Measurements from ENCODE around the gene CFAP74.

CFAP74 gene

GRCh38 chr1:1971688-1972087, 31.9 kb downstream of the CFAP74 start:
- DNase-seq (ENCODE audit: low read depth in 2 of 2), result no peak

DNA sequence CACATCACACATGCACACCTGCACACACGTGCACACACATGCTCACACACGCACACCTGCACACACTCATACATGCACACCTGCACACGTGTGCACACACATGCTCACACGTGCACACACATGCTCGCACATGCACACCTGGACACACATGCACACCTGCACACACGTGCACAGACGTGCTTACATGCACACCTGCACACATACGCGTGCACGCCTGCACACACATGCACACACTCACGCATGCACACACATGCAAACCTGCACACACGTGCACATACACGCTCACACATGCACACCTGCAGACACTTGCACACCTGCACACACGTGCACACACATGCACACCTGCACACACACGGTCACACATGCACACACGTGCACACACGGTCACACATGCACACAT, 32.6 kb downstream of the CFAP74 start:
- DNase-seq (ENCODE audit: low read depth in 2 of 2), result no peak

- DNase-seq (ENCODE audit: low read depth in 2 of 2), result no peak
Observed at GRCh38 chr1:1969953-1970716, 33.5 kb downstream of the CFAP74 start.

- no peak for DNase-seq (ENCODE audit: low read depth in 2 of 2)
Observed at GRCh38 chr1:1969505-1969900, 34.1 kb downstream of the CFAP74 start.

DNA sequence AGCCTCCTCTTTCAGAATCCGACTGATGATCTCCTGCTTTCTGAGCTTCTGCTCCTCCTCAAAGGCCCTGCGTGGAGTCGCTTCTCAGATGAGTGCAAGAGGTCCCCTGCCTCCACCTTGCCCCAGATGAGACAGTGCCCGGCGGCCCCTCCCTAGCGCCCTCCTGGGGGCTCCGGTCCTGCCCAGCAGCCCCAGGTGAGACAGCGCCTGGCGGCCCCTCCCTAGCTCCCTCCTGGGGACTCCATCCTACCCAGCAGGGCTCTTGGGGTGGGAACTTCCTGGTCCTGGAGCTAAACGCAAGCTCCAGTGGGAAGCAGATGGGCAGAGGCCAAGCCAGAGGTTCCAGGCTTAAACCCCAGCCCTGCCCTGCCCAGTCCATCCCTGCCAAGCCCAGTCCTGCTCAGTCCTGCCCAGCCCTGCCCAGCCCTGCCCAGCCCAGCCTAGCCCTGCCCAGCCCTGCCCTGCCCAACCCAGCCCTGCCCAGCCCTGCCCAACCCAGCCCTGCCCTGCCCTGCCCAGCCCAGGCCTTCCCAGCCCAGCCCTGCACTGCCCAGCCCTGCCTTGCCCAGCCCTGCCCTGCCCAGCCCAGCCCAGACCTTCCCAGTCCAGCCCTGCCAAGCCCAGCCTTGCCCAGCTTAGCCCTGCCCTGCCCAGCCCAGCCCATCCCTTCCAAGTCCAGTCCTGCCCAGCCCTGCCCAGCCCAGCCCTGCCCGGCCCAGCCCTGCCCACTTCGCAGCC, 34.6 kb downstream of the CFAP74 start:
- no peak for DNase-seq (ENCODE audit: low read depth in 2 of 2)

- DNase-seq (ENCODE audit: low read depth in 2 of 2), result no peak
Observed at GRCh38 chr1:1967879-1968278, 35.7 kb downstream of the CFAP74 start.

- no peak for DNase-seq (ENCODE audit: low read depth in 2 of 2)
Observed at GRCh38 chr1:1967151-1967550, 36.4 kb downstream of the CFAP74 start.

- no peak for DNase-seq (ENCODE audit: low read depth in 2 of 2)
Observed at GRCh38 chr1:1966071-1966740, 37.4 kb downstream of the CFAP74 start.

DNA sequence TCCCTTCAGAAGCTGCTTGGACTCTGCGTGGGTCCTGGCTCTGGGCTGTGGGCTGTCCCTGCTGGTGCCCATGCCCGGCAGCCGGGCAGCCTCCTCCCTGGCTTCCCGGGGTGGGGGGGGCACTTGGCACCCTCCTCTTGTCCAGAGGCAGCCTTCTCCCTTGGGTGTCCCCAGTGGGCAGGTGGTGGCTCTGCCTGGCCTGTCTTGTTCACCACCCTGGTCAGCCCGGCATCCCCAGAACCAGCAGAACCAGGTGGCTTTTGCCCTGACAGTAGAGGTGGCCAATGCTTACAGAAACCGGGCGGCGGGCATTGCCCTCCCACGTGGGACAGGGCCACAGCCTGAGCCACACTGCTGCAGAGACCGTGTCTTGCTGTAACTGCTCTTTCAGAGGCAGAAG, 38.0 kb downstream of the CFAP74 start:
- no peak for DNase-seq (ENCODE audit: low read depth in 2 of 2)

- DNase-seq (ENCODE audit: low read depth in 2 of 2), result no peak
Observed at GRCh38 chr1:1964811-1965210, 38.8 kb downstream of the CFAP74 start.

- DNase-seq (ENCODE audit: low read depth in 2 of 2), result no peak
Observed at GRCh38 chr1:1963570-1963969, 40.0 kb downstream of the CFAP74 start.

GRCh38 chr1:1962752-1963151, 40.8 kb downstream of the CFAP74 start:
- no peak for DNase-seq (ENCODE audit: low read depth in 2 of 2)

DNA sequence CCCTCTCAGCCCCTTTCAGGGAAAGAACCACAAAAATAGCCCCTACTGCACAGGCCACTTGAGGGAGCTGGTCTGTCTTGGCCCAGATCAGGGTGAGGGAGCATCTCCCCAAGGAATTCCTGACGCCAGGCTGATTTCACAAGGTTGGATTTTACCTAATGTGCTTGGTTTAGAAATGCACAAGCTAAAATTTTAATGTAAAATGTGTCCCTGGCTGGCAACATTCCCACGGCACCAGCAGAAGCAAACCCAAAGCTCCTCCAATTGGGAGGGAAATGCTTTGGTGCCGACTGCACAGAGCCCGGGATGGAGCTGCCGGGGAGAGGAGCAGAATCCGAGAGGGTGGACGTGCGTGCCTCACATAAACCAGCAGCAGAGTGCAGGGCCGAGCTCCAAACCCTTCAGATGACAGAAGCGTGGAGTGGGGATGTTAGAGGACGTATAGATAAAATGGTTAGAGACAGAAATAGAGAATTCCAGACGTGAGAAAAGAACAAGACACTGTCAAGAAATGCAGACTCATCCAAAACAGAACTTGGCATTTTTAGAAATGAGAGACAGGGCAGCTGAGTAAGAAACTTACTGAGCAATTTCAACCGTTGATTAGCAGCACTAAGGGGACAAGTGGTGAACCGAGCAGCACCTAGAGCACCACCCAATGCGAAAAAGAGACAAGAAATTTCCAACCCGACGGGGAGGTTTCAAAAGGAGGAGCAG, 42.9 kb downstream of the CFAP74 start:
- no peak for DNase-seq (ENCODE audit: low read depth in 2 of 2)

DNA sequence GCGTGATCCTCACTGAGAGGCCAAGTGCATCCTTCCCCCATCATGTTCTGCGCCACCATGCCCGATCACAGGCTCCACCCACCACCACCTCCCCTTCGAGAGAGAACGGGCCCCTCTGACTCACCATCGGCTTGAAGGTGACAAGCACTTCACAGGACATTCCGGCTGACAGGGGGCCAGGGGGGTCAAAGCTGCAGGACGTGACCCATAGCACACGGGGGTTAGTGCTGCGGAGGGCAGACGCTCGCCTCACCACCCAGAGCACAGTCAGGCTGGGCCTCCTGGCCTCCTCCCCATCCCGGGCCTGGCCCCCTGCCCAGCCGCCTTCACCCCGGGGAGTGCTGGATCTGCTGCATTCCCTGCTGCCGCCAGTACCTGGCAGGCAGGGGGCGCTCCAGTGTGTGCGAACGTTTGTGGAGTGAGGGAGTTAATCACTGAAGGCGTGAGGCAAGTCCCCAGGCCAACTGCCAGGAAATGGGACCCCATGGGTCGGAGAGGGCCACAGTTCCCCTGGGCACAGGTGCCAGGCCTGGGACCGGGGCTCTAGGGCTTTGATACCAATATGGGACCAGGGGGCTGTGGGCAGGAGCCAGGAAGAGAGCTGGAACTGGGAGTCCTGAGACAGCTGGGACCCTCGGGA, 43.6 kb downstream of the CFAP74 start:
- peak in 1 of 2 donors; percentile 16 for DNase-seq (ENCODE audit: low read depth in 2 of 2)

- no peak for DNase-seq (ENCODE audit: low read depth in 2 of 2)
Observed at GRCh38 chr1:1959459-1959839, 44.1 kb downstream of the CFAP74 start.

DNA sequence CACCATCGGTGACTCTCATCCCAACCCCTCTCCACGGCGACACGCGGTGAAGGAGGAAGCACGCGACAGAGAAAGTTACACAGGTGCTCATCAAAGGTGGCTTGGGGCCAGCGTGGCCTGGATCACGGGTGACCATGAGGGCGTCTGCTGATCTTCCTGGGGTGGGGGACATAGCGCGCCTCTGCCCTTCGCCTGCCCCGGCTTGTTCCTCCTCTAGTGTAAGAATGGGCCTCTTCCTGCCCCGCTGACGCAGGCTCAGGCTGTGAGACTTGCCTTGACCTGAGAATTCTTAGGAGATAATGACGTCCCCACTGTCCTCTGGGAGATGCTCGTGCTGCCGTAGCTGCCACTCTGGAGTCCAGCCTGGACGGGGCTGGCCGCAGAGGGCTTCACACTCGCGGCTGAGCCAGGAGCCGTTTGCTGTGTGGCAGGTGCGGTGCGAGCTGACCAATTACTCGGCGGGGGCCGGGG, 45.5 kb downstream of the CFAP74 start:
- no peak for DNase-seq (ENCODE audit: low read depth in 2 of 2)

DNA sequence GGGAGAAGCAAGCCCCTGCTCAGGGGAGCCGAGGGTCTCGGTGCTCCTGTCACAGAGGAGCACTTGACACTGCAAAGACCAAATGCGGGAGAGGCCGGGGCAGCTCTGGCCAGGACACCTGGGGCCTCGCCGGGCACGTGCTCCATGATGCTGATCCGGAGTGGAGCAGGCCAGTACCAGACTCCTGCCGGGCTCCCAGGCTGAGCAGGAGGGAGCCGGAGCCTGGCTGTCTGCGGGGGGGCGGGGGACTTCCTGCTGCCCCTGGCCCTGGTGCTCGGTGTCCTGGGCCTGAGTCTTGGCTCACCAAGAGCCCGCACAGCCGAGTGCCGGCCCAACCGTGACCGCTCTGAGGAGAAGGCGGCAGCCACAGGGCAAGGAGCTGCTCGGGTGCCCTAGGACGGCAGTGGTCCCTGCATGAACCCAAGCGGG, 46.0 kb downstream of the CFAP74 start:
- no peak for DNase-seq (ENCODE audit: low read depth in 2 of 2)

- no peak for DNase-seq (ENCODE audit: low read depth in 2 of 2)
Observed at GRCh38 chr1:1956586-1957532, 46.7 kb downstream of the CFAP74 start.

DNA sequence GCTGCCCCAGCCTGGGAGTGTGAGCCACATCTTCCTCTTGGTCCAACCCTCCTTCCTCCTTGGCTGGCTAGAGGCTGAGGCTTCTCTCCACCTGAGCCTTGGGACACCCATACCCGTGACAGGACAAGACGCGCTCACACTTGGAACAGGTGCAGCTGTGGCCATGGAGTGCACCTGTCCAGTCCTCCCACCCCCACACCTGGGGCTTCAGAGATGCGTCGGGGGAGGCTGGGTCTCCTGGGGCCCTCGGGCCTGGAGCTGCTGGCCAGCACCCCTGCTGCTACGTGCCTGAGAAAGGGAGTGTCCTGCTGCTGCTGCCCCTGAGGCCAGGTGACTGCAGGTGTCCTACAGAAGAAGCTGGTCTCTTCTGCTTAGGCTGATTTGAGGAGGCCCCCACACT, 47.5 kb downstream of the CFAP74 start:
- DNase-seq (ENCODE audit: low read depth in 2 of 2), result no peak

DNA sequence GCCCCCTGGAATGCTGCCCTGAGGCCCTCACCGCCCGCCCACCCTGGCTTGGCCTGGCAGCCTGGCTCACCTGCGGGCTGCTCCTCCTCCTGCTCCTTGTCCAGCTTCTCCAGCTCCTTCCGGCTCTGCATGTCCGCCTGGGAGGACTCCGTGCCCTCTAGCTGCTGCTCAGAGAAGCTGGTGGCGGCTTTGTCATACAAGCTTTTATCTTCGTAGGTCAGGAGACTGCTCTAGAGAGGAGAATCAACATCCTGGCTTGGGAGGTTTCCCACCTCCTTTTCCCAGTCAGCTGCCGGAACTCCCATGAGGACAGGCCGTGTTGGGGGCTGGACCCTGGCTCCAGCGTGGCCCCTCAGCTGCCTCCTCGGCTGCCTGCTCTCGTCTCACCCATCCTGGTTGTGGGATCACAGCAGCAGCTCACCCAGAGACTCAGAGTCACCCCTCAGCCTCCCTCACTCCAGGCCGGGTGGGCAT, 47.9 kb downstream of the CFAP74 start:
- no peak for DNase-seq (ENCODE audit: low read depth in 2 of 2)
